HFFc6 (cell line): ENCODE measurements around the gene CAMKV. TPM values are rescaled to one million over a fixed set of nuclear protein-coding genes. Genes with fewer than 3 reads are reported as not detected.

ENCODE experiments used
- DNase-seq: peaks from one replicate; pipeline ENCODE4 v3.0.0-alpha.2; 2018
- H3K27ac Mint-ChIP-seq: 2 replicates; pipeline ENCODE4 v1.8.0; 2020; ENCODE audit warnings: mild to moderate bottlenecking, mixed read lengths
- H3K27me3 Mint-ChIP-seq: 2 replicates; pipeline ENCODE4 v1.8.0; 2021; ENCODE audit warnings: mild to moderate bottlenecking, moderate library complexity, mixed read lengths; ENCODE audit not compliant: insufficient read depth
- H3K36me3 Mint-ChIP-seq: 2 replicates; pipeline ENCODE4 v1.8.0; 2021; ENCODE audit warnings: low read depth, mixed read lengths
- H3K4me1 Mint-ChIP-seq: 2 replicates; pipeline ENCODE4 v1.8.0; 2020; ENCODE audit warnings: low read depth, mixed read lengths
- H3K4me3 Mint-ChIP-seq: 2 replicates; pipeline ENCODE4 v1.8.0; 2020; ENCODE audit warnings: mild to moderate bottlenecking, moderate library complexity, mixed read lengths
- H3K9me3 Mint-ChIP-seq: 2 replicates; pipeline ENCODE4 v1.8.0; 2020; ENCODE audit warnings: mild to moderate bottlenecking, mixed read lengths
- CTCF ChIP-seq: fragments of 200-600 bp; sonication (generic); IDR thresholded peaks from 2 replicates; pipeline ENCODE4 v1.5.0; 2021; ENCODE audit warnings: antibody characterized with exemption, mild to moderate bottlenecking
- total RNA-seq, 6 experiments: library from RNA; stranded (reverse); fragmentation: NEBNext Ultra II Directional; extraction: Animal tissue kit (Norgen Biotek cat#: 25700); gene quantifications; 2 replicates in 1 of 6; 3 replicates in 5 of 6; pipeline ENCODE4 v1.2.3, GENCODE V29; 2021

CAMKV gene
- total RNA-seq, 6 experiments from 2014 or later = not detected

- H3K4me3 Mint-ChIP-seq = no peak overlapping the region
- no peak for TF ChIP-seq CTCF
- DNase-seq = no peak
- no peaks in the 10 kb centered on the region for H3K36me3 Mint-ChIP-seq
- H3K27me3 Mint-ChIP-seq = peaks cover 33% of the 10 kb centered on the region
- H3K4me1 Mint-ChIP-seq = no peaks in the 10 kb centered on the region
- no peak overlapping the region for H3K27ac Mint-ChIP-seq
- no peaks in the 10 kb centered on the region for H3K9me3 Mint-ChIP-seq
These were observed 9.0 kb upstream of the CAMKV start for GRCh38 chr3:49878686-49879085.

DNA sequence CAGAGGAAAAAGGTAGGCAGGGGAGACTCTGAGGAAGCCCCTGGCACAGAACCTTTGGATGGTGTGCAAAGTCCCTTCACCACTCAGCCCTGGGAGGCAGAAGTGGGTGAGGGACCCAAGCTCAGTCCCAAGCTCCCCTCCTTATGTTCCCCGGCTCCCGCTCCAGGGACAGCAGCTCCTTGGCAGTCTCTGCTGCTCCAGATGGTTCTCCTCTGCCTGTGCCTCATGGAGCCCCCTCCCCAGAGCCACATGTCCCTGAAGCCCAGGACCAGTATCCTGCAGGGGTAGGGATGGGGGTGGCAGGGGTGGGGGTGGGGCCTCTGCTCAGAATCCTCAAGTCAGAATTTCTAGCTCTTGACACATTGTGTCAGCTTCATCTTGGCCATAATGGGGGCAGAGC, 8.0 kb upstream of the CAMKV start:
- DNase-seq = no peak
- no peak for TF ChIP-seq CTCF
- Mint-ChIP-seq H3K36me3 (no peaks in the 10 kb centered on the region), H3K27me3 (peaks cover 34% of the 10 kb centered on the region), H3K4me1 (no peaks in the 10 kb centered on the region), H3K4me3 (no peak overlapping the region), H3K27ac (no peak overlapping the region), H3K9me3 (no peaks in the 10 kb centered on the region)

GRCh38 chr3:49876567-49876966, 6.9 kb upstream of the CAMKV start:
- Mint-ChIP-seq H3K36me3 (no peaks in the 10 kb centered on the region), H3K9me3 (no peaks in the 10 kb centered on the region), H3K27me3 (peaks cover 29% of the 10 kb centered on the region), H3K4me3 (no peak overlapping the region), H3K27ac (no peak overlapping the region), H3K4me1 (no peaks in the 10 kb centered on the region)
- no peak for DNase-seq
- no peak for TF ChIP-seq CTCF

GRCh38 chr3:49873623-49874022, 3.9 kb upstream of the CAMKV start:
- H3K4me1 Mint-ChIP-seq = no peaks in the 10 kb centered on the region
- peaks cover 37% of the 10 kb centered on the region for H3K27me3 Mint-ChIP-seq
- TF ChIP-seq CTCF = no peak
- no peak overlapping the region for H3K4me3 Mint-ChIP-seq
- no peak for DNase-seq
- no peak overlapping the region for H3K27ac Mint-ChIP-seq
- H3K36me3 Mint-ChIP-seq = no peaks in the 10 kb centered on the region
- no peaks in the 10 kb centered on the region for H3K9me3 Mint-ChIP-seq

DNA sequence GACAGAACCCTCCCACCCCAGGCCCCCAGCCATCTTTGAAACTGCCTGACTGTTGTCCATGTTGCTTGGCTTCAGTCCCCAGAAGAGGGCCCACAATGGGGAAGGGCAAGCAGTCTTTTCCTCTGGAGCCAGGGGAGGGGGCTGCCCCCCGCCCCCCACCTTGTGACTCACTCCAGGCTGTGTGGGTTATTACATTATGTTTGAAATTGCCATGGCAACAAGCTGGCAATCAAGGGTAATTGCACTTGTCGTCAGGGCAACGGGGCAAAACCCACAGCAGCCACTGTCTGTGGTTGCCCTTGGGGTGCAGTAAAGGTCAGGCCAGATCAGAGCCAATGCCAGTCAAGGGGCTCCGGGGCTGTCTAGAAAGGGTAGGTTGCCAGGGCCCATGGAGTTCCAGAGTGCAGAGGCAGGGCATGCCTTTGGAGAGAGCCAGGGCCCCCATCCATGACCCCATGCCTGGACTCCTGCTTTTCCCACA, 3.1 kb upstream of the CAMKV start:
- H3K36me3 Mint-ChIP-seq = no peaks in the 10 kb centered on the region
- H3K27me3 Mint-ChIP-seq = peaks cover 38% of the 10 kb centered on the region
- no peak for TF ChIP-seq CTCF
- no peak for DNase-seq
- no peaks in the 10 kb centered on the region for H3K4me1 Mint-ChIP-seq
- H3K4me3 Mint-ChIP-seq = no peak overlapping the region
- no peak overlapping the region for H3K27ac Mint-ChIP-seq
- H3K9me3 Mint-ChIP-seq = no peaks in the 10 kb centered on the region
